Stimulated activated CD8-positive, alpha-beta memory T cell treated with anti-CD3 and anti-CD28 coated beads, Interleukin-15, amount 100 ng/mL, for 24 hours (primary cell): Measurements from ENCODE around the gene ABCC9.
"Not testable (repeated sequence)": the region's sequence is repeated elsewhere in the genome, so short reads cannot be mapped to it uniquely, and the experiment has no call there.

Source experiments
- DNase-seq: peaks from one replicate; pipeline ENCODE4 v3.0.0-alpha.2; 2020; ENCODE audit warnings: low read depth

The ABCC9 gene

GRCh38 chr12:21933656-21934055, 7.6 kb downstream of the ABCC9 start:
- DNase-seq, result no peak

- not testable (repeated sequence) for DNase-seq
These were observed 11.3 kb downstream of the ABCC9 start for GRCh38 chr12:21929972-21930371.

GRCh38 chr12:21925296-21925913, 15.8 kb downstream of the ABCC9 start:
- DNase-seq, result no peak

- no peak for DNase-seq
These were observed 19.8 kb downstream of the ABCC9 start for GRCh38 chr12:21921436-21921835.

GRCh38 chr12:21918456-21918855, 22.8 kb downstream of the ABCC9 start:
- DNase-seq, result no peak

- DNase-seq, result no peak
These were observed 27.4 kb downstream of the ABCC9 start for GRCh38 chr12:21913823-21914222.

GRCh38 chr12:21912318-21912717, 28.9 kb downstream of the ABCC9 start:
- DNase-seq, result no peak

GRCh38 chr12:21911832-21912231, 29.4 kb downstream of the ABCC9 start:
- no peak for DNase-seq

- DNase-seq, result no peak
These were observed 30.6 kb downstream of the ABCC9 start for GRCh38 chr12:21910657-21911056.

GRCh38 chr12:21907948-21908837, 33.0 kb downstream of the ABCC9 start:
- no peak for DNase-seq

- DNase-seq, result no peak
These were observed 34.2 kb downstream of the ABCC9 start for GRCh38 chr12:21906919-21907493.

GRCh38 chr12:21899532-21899931, 41.7 kb downstream of the ABCC9 start:
- DNase-seq, result not testable (repeated sequence)

GRCh38 chr12:21895651-21896050, 45.6 kb downstream of the ABCC9 start:
- no peak for DNase-seq

GRCh38 chr12:21894792-21895595, 46.2 kb downstream of the ABCC9 start:
- DNase-seq, result no peak

GRCh38 chr12:21893924-21894323, 47.3 kb downstream of the ABCC9 start:
- DNase-seq, result no peak

GRCh38 chr12:21892341-21892740, 48.9 kb downstream of the ABCC9 start:
- DNase-seq, result no peak

- DNase-seq, result no peak
These were observed 49.4 kb downstream of the ABCC9 start for GRCh38 chr12:21891751-21892217.

- DNase-seq, result no peak
These were observed 52.9 kb downstream of the ABCC9 start for GRCh38 chr12:21888276-21888863.

- no peak for DNase-seq
These were observed 56.3 kb downstream of the ABCC9 start for GRCh38 chr12:21884936-21885335.

GRCh38 chr12:21882635-21883034, 58.6 kb downstream of the ABCC9 start:
- DNase-seq, result no peak

- no peak for DNase-seq
These were observed 59.3 kb downstream of the ABCC9 start for GRCh38 chr12:21881965-21882364.

GRCh38 chr12:21879312-21879711, 61.9 kb downstream of the ABCC9 start:
- no peak for DNase-seq
